Neural cell (in vitro differentiated cells): ENCODE measurements around the gene EFNA4. TPM values are rescaled to one million over a fixed set of nuclear protein-coding genes. Genes with fewer than 3 reads are reported as not detected.

Source experiments
- H2AFZ ChIP-seq: fragments of 200-600, 300-800 bp; sonication (generic), shearing (Covaris generic); 2 replicates; pipeline ENCODE4 v1.6.0; 2014; ENCODE audit warnings: low read depth, mild to moderate bottlenecking, antibody characterized with exemption, low read length, moderate library complexity
- H3F3A ChIP-seq: fragments of 200-600 bp; shearing (Covaris generic); 2 replicates; pipeline ENCODE4 v1.6.1; 2016; ENCODE audit warnings: mild to moderate bottlenecking, moderate library complexity, mixed read lengths, antibody characterized with exemption, low read length; ENCODE audit not compliant: insufficient read depth, poor library complexity, severe bottlenecking
- H3K27ac ChIP-seq: fragments of 200-600, 300-800 bp; sonication (generic), shearing (Covaris generic); 2 replicates; pipeline ENCODE4 v1.5.1; 2014; ENCODE audit warnings: mild to moderate bottlenecking, low read length, moderate library complexity
- H3K27me3 ChIP-seq: fragments of 300-800, 200-600 bp; sonication (generic), shearing (Covaris generic); 2 replicates; pipeline ENCODE4 v1.6.0; 2014; ENCODE audit warnings: mild to moderate bottlenecking, low read depth, low read length, moderate library complexity; ENCODE audit not compliant: insufficient read depth
- H3K36me3 ChIP-seq: fragments of 300-800, 200-600 bp; sonication (generic), shearing (Covaris generic); 2 replicates; pipeline ENCODE4 v1.5.1; 2014; ENCODE audit warnings: mild to moderate bottlenecking, antibody characterized with exemption, low read length, moderate library complexity; ENCODE audit not compliant: insufficient read depth
- H3K4me2 ChIP-seq: fragments of 300-800, 200-600 bp; sonication (generic), shearing (Covaris generic); 2 replicates; pipeline ENCODE4 v1.6.0; 2014; ENCODE audit warnings: mild to moderate bottlenecking, low read length
- H3K4me3 ChIP-seq: fragments of 300-800, 200-600 bp; sonication (generic), shearing (Covaris generic); 2 replicates; pipeline ENCODE4 v1.5.1; 2014; ENCODE audit warnings: mild to moderate bottlenecking, low read length, moderate library complexity
- H3K79me2 ChIP-seq: fragments of 200-600 bp; shearing (Covaris generic); replicated peaks from 2 replicates; pipeline ENCODE4 v1.6.0; 2014; ENCODE audit warnings: mild to moderate bottlenecking, low read length, moderate library complexity; ENCODE audit not compliant: insufficient read depth
- H3K9ac ChIP-seq: fragments of 300-800, 200-600 bp; sonication (generic), shearing (Covaris generic); 2 replicates; pipeline ENCODE4 v1.6.1; 2016; ENCODE audit warnings: mild to moderate bottlenecking, low read length, mixed read lengths
- H3K9me2 ChIP-seq: fragments of 200-600 bp; shearing (Covaris generic); 2 replicates; pipeline ENCODE4 v1.6.1; 2016; ENCODE audit warnings: mild to moderate bottlenecking, low read length, mixed read lengths; ENCODE audit not compliant: insufficient read depth
- H3K9me3 ChIP-seq: fragments of 200-600, 300-800 bp; sonication (generic), shearing (Covaris generic); 2 replicates; pipeline ENCODE4 v1.6.1; 2016; ENCODE audit warnings: mild to moderate bottlenecking, mixed run types, low read length, moderate library complexity, mixed read lengths
- H4K20me1 ChIP-seq: fragments of 200-600 bp; shearing (Covaris generic); 2 replicates; pipeline ENCODE4 v1.6.1; 2016; ENCODE audit warnings: mild to moderate bottlenecking, mixed run types; ENCODE audit not compliant: insufficient read depth
- EP300 ChIP-seq: fragments of 450-650 bp; conservative IDR thresholded peaks from 2 replicates; pipeline ENCODE4 v1.6.1; 2014; ENCODE audit warnings: antibody characterized with exemption, mild to moderate bottlenecking, moderate library complexity; ENCODE audit not compliant: poor library complexity, severe bottlenecking
- EZH2 ChIP-seq: fragments of 200-600, 300-800 bp; shearing (Covaris generic), sonication (generic); IDR thresholded peaks from 2 replicates; pipeline ENCODE4 v1.6.1; 2014; ENCODE audit warnings: antibody characterized with exemption, low read length, borderline replicate concordance, mild to moderate bottlenecking; ENCODE audit not compliant: insufficient read depth, poor library complexity, severe bottlenecking
- MXI1 ChIP-seq: fragments of 450-650 bp; conservative IDR thresholded peaks from 2 replicates; pipeline ENCODE4 v1.6.1; 2014; ENCODE audit warnings: antibody characterized with exemption, mild to moderate bottlenecking; ENCODE audit not compliant: poor library complexity, severe bottlenecking
- POLR2AphosphoS5 ChIP-seq: IDR thresholded peaks from 2 replicates; pipeline ENCODE4 v1.6.1; 2012
- RAD21 ChIP-seq: fragments of 450-650 bp; conservative IDR thresholded peaks from 2 replicates; pipeline ENCODE4 v1.6.1; 2014; ENCODE audit warnings: antibody characterized with exemption, mild to moderate bottlenecking, moderate library complexity
- SMC3 ChIP-seq: fragments of 450-650 bp; conservative IDR thresholded peaks from 2 replicates; pipeline ENCODE4 v1.6.1; 2014; ENCODE audit warnings: antibody characterized with exemption, mild to moderate bottlenecking, moderate library complexity; ENCODE audit not compliant: poor library complexity
- TAF1 ChIP-seq: IDR thresholded peaks from 2 replicates; pipeline ENCODE4 v1.6.1; 2012; ENCODE audit warnings: low read depth
- polyA plus RNA-seq: library from polyadenylated mRNA; depleted of rRNA; stranded (reverse); fragments of >200 nt; gene quantifications from 2 replicates; pipeline ENCODE4 v1.2.3, GENCODE V29; 2014
- TF ChIP-seq, protein P1 (sequence below): IDR thresholded peaks from 2 replicates; pipeline ENCODE4 v1.6.1; 2012; ENCODE audit warnings: borderline replicate concordance
- TF ChIP-seq, protein P2 (sequence below): fragments of 450-650 bp; IDR thresholded peaks from 2 replicates; pipeline ENCODE4 v1.5.1; 2014; ENCODE audit warnings: antibody characterized with exemption, mild to moderate bottlenecking, moderate library complexity; ENCODE audit not compliant: poor library complexity, severe bottlenecking

Gene EFNA4
- polyA plus RNA-seq, 1 donor from 2014 or later, result 1.2 TPM

DNA sequence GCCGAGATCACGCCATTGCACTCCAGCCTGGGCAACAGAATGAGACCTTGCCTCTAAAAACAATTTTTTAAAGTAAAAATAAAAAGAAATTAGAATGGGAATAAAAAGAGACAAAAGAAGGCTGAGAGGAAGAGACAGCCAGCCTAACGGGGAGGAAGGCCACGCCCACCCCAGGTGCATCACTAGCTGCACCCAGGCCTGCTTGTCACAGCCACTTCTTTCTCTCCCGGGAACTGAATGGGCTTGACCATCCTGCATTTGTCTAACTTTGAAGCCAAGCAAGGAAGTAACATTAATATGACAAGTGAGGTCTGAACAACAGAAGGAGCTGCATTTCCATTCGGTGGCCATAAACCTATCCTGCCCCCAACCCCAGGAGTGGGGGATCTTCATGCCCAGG lies 43.3 kb downstream of the EFNA4 start:
- H3K9ac ChIP-seq, result no peak overlapping the region
- no peaks in the 10 kb centered on the region for H3K9me3 ChIP-seq
- no peak overlapping the region for H3K4me2 ChIP-seq
- H4K20me1 ChIP-seq, result no peaks in the 10 kb centered on the region
- H3K27ac ChIP-seq, result no peak overlapping the region
- no peak overlapping the region for H3K4me3 ChIP-seq
- H3K27me3 ChIP-seq, result no peaks in the 10 kb centered on the region
- H2AFZ ChIP-seq, result no peak overlapping the region
- no peaks in the 10 kb centered on the region for H3K9me2 ChIP-seq
- TF ChIP-seq TAF1, result no peak
- no peak for TF ChIP-seq EZH2
- TF ChIP-seq RAD21, result no peak
- TF ChIP-seq EP300, result no peak
- TF ChIP-seq, protein P1, sequence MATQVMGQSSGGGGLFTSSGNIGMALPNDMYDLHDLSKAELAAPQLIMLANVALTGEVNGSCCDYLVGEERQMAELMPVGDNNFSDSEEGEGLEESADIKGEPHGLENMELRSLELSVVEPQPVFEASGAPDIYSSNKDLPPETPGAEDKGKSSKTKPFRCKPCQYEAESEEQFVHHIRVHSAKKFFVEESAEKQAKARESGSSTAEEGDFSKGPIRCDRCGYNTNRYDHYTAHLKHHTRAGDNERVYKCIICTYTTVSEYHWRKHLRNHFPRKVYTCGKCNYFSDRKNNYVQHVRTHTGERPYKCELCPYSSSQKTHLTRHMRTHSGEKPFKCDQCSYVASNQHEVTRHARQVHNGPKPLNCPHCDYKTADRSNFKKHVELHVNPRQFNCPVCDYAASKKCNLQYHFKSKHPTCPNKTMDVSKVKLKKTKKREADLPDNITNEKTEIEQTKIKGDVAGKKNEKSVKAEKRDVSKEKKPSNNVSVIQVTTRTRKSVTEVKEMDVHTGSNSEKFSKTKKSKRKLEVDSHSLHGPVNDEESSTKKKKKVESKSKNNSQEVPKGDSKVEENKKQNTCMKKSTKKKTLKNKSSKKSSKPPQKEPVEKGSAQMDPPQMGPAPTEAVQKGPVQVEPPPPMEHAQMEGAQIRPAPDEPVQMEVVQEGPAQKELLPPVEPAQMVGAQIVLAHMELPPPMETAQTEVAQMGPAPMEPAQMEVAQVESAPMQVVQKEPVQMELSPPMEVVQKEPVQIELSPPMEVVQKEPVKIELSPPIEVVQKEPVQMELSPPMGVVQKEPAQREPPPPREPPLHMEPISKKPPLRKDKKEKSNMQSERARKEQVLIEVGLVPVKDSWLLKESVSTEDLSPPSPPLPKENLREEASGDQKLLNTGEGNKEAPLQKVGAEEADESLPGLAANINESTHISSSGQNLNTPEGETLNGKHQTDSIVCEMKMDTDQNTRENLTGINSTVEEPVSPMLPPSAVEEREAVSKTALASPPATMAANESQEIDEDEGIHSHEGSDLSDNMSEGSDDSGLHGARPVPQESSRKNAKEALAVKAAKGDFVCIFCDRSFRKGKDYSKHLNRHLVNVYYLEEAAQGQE, result no peak
- no peak for TF ChIP-seq MXI1
- TF ChIP-seq POLR2AphosphoS5, result no peak
- TF ChIP-seq SMC3, result no peak
- TF ChIP-seq, protein P2, sequence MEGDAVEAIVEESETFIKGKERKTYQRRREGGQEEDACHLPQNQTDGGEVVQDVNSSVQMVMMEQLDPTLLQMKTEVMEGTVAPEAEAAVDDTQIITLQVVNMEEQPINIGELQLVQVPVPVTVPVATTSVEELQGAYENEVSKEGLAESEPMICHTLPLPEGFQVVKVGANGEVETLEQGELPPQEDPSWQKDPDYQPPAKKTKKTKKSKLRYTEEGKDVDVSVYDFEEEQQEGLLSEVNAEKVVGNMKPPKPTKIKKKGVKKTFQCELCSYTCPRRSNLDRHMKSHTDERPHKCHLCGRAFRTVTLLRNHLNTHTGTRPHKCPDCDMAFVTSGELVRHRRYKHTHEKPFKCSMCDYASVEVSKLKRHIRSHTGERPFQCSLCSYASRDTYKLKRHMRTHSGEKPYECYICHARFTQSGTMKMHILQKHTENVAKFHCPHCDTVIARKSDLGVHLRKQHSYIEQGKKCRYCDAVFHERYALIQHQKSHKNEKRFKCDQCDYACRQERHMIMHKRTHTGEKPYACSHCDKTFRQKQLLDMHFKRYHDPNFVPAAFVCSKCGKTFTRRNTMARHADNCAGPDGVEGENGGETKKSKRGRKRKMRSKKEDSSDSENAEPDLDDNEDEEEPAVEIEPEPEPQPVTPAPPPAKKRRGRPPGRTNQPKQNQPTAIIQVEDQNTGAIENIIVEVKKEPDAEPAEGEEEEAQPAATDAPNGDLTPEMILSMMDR, result no peak
- H3K79me2 ChIP-seq, result no peaks in the 10 kb centered on the region
- H3F3A ChIP-seq, result no peaks in the 10 kb centered on the region
- H3K36me3 ChIP-seq, result no peaks in the 10 kb centered on the region

DNA sequence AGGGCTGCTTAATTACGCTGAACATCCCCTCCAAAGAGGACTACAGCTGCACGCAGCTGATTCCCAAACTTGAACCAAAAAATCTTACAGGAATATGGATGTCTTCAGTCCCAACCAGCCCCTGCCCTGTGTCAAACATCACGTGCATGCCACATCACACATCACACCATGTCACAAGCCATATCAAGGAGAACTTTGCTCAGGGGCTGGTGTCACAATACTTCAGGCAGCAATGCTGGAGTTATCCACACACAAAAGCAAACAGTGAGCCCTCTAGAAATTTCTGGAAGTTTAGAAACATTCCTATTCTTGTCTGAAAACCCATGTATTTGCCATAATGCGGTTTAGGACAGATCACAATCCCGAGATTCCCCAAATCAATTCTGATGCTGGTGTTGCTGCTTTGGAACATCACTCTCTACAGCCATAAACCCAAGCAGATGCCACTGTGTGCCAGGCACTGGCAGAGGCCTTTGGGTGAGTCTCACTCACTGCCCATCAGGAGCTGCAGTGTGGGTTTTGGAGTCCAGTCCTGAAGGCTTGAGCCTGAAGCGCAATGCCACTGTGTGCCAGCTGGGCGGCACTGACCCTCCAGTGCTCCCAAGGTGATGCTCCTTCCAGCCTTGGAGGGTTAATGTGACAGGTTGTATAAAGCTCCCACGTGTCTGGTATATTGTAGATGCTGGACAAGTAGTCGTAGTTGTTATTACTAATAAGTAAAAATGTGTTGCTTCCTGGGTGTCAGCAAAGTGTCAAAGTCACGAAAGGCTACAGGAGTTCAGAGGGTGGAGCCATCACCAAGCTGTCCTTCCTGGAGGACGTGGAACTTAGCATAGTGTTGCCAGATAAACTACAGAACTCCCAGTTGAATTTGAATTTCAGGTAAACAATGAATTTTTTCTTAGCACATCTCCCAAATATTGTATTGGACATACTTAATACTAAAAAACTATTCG lies 44.0 kb downstream of the EFNA4 start:
- no peak overlapping the region for H3K9ac ChIP-seq
- H3K9me2 ChIP-seq, result no peaks in the 10 kb centered on the region
- H3K4me2 ChIP-seq, result no peak overlapping the region
- H3K27me3 ChIP-seq, result no peaks in the 10 kb centered on the region
- H3F3A ChIP-seq, result no peaks in the 10 kb centered on the region
- no peak overlapping the region for H3K4me3 ChIP-seq
- no peaks in the 10 kb centered on the region for H3K36me3 ChIP-seq
- no peak overlapping the region for H2AFZ ChIP-seq
- TF ChIP-seq, protein P2, result no peak
- no peak for TF ChIP-seq EP300
- no peak for TF ChIP-seq MXI1
- TF ChIP-seq, protein P1, result no peak
- no peak for TF ChIP-seq TAF1
- no peak for TF ChIP-seq POLR2AphosphoS5
- no peak for TF ChIP-seq EZH2
- TF ChIP-seq RAD21, result no peak
- TF ChIP-seq SMC3, result no peak
- no peaks in the 10 kb centered on the region for H3K79me2 ChIP-seq
- H4K20me1 ChIP-seq, result no peaks in the 10 kb centered on the region
- H3K27ac ChIP-seq, result no peak overlapping the region
- no peaks in the 10 kb centered on the region for H3K9me3 ChIP-seq
